ENCODE data around the gene PDE8B.
"Not testable (repeated sequence)": the region's sequence is repeated elsewhere in the genome, so short reads cannot be mapped to it uniquely, and the experiment has no call there.

The PDE8B gene

GRCh38 chr5:77427998-77428397 lies 217.5 kb downstream of the PDE8B start:
- no peak for FAIRE-seq
- no peak for DNase-seq (ENCODE audit: insufficient read length, low spot score)

- FAIRE-seq (no peak), DNase-seq (ENCODE audit: insufficient read length, low spot score) (no peak)
Observed at GRCh38 chr5:77428526-77428925, 218.0 kb downstream of the PDE8B start.

GRCh38 chr5:77430726-77431125 lies 220.2 kb downstream of the PDE8B start:
- FAIRE-seq: no peak
- DNase-seq (ENCODE audit: insufficient read length, low spot score): no peak

- FAIRE-seq (no peak), DNase-seq (ENCODE audit: insufficient read length, low spot score) (no peak)
Observed at GRCh38 chr5:77431286-77431685, 220.8 kb downstream of the PDE8B start.

GRCh38 chr5:77431719-77432118 lies 221.2 kb downstream of the PDE8B start:
- FAIRE-seq (no peak), DNase-seq (ENCODE audit: insufficient read length, low spot score) (no peak)

- DNase-seq (ENCODE audit: insufficient read length, low spot score) (no peak), FAIRE-seq (no peak)
Observed at GRCh38 chr5:77437194-77437593, 226.7 kb downstream of the PDE8B start.

- DNase-seq (ENCODE audit: insufficient read length, low spot score): no peak
- FAIRE-seq: no peak
Observed at GRCh38 chr5:77438071-77438470, 227.6 kb downstream of the PDE8B start.

GRCh38 chr5:77443670-77444069 lies 233.2 kb downstream of the PDE8B start:
- no peak for DNase-seq (ENCODE audit: insufficient read length, low spot score)
- FAIRE-seq: no peak

- DNase-seq (ENCODE audit: insufficient read length, low spot score) (no peak), FAIRE-seq (no peak)
Observed at GRCh38 chr5:77444356-77444755, 233.9 kb downstream of the PDE8B start.

- DNase-seq (ENCODE audit: insufficient read length, low spot score) (no peak), FAIRE-seq (no peak)
Observed at GRCh38 chr5:77448831-77449230, 238.4 kb downstream of the PDE8B start.

- no peak for FAIRE-seq
Observed at GRCh38 chr5:77449277-77449676, 238.8 kb downstream of the PDE8B start.

GRCh38 chr5:77449981-77450380 lies 239.5 kb downstream of the PDE8B start:
- FAIRE-seq: no peak
- DNase-seq (ENCODE audit: insufficient read length, low spot score): no peak

More at GRCh38 chr5:77449277-77449676, 238.8 kb downstream of the PDE8B start:
- DNase-seq (ENCODE audit: insufficient read length, low spot score): no peak

GRCh38 chr5:77452351-77452750 lies 241.9 kb downstream of the PDE8B start:
- FAIRE-seq: no peak
- no peak for DNase-seq (ENCODE audit: insufficient read length, low spot score)

- no peak for DNase-seq (ENCODE audit: insufficient read length, low spot score)
Observed at GRCh38 chr5:77454123-77454522, 243.6 kb downstream of the PDE8B start.

GRCh38 chr5:77461287-77461686 lies 250.8 kb downstream of the PDE8B start:
- no peak for DNase-seq (ENCODE audit: insufficient read length, low spot score)
- no peak for FAIRE-seq

More at GRCh38 chr5:77454123-77454522, 243.6 kb downstream of the PDE8B start:
- no peak for FAIRE-seq

- FAIRE-seq (no peak), DNase-seq (ENCODE audit: insufficient read length, low spot score) (no peak)
Observed at GRCh38 chr5:77463905-77464304, 253.4 kb downstream of the PDE8B start.

- FAIRE-seq: not testable (repeated sequence)
Observed at GRCh38 chr5:77468875-77469274, 258.4 kb downstream of the PDE8B start.

GRCh38 chr5:77475041-77475440 lies 264.6 kb downstream of the PDE8B start:
- not testable (repeated sequence) for FAIRE-seq; DNase-seq (ENCODE audit: insufficient read length, low spot score)

More at GRCh38 chr5:77468875-77469274, 258.4 kb downstream of the PDE8B start:
- not testable (repeated sequence) for DNase-seq (ENCODE audit: insufficient read length, low spot score)

All from HTR-8/SVneo (cell line).